GM19025 (cell line): ENCODE results near the gene SH3GL3.

Source experiments
- ATAC-seq: cut with Tn5 transposase; IDR thresholded peaks from one replicate; pipeline ENCODE4 v1.9.1; 2021; ENCODE audit warnings: mild to moderate bottlenecking, low read depth, moderate library complexity; ENCODE audit not compliant: unreplicated experiment

The SH3GL3 gene, protein sequence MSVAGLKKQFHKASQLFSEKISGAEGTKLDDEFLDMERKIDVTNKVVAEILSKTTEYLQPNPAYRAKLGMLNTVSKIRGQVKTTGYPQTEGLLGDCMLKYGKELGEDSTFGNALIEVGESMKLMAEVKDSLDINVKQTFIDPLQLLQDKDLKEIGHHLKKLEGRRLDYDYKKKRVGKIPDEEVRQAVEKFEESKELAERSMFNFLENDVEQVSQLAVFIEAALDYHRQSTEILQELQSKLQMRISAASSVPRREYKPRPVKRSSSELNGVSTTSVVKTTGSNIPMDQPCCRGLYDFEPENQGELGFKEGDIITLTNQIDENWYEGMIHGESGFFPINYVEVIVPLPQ

DNA sequence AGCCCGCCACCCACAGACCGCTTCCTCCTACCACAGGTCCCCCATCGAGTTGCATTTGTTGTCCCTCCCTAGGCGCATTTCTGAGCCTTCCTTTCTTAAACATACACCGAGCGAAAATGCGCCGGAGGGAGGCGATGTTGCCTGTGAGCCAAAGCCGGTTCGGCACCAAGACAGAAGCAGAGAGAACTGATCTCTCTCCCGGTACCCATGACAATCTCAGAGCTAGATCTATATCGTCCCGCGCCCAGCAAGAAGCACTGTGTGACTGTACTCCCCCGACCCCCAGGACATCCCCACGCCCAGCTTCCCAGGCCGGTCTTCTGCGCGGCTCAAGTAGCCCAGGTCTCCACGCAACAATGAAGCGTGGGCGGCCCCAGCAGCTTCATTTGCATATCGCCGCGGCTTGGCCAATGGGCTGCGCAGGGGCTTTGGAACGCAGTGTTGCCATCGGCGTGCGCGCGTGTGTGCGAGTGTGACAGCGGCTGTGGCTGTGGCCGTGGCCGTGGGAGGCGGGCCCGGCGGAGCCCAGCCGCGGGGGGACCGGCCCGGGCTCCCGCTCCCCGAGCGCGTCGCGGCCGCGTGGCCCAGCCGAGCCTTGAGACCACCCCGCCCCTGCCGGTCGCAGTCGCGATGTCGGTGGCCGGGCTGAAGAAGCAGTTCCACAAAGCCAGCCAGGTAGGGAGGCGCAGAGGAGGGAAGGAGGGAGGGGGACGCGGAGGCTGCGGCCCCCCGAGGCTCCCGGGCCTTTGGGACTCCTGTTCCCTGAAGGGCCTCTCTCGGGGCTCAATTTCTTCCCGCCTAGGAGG, at the start of gene SH3GL3:
Gene SH3GL3, plus strand, starts transcription at position 438 of the 806 bp plus-strand sequence. Its CDS starts 193 bp downstream, at position 631.
- no peak for ATAC-seq

DNA sequence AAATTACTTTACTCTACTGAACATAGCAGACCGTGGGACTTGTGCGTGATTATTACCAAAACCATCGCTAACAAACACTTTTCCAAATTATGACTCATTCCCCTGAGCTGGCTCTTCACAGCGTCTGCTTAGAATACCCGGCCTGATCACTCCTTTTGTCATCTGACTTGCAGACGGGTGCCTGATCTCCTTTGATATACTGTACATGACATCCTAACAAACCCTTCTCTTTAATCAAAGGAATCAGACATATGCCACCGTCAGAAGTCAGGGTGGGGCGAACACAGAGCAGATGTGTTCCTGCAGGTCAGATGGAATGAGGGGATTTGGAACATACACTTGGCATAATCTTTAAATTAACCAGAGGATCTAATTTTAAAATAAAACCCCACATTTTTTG, 48.5 kb upstream of the SH3GL3 start:
- no peak for ATAC-seq

DNA sequence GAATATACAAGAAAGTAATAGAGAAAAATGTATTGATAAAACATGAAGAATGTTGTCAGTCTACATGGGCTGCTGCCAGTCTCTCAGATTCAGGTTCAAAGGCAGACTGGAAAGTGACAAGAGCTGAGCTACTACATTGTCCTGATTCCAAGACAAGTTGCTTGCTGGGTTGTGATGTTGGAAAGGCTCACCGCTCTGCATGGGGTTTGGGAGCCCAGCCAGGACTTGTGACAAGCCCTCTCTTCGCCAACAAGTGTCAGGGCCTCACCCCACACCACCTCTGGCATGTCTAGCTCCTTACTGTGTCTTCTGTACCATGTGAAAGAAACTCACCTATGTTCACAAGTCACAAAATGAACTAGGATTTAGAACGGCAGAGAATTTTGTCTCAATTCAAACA, 43.0 kb upstream of the SH3GL3 start:
- no peak for ATAC-seq

DNA sequence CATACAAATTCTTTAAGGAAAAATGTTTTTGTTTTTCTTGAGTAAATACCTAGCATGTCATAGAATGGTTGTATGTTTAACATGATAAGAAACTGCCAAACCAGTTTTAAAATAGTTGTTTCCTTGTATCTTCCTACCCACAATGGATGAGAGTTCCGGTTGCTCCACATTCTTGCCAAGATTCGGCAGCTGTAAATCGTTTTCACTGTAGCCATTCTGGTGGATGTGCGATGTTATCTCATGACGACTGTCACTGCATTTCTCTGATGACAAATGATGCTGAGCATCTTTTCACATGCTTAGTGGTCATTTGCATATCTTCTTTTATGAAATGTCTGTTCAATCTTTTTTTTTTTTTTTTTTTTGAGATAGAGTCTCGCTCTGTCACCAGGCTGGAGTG, 36.6 kb upstream of the SH3GL3 start:
- ATAC-seq = no peak

DNA sequence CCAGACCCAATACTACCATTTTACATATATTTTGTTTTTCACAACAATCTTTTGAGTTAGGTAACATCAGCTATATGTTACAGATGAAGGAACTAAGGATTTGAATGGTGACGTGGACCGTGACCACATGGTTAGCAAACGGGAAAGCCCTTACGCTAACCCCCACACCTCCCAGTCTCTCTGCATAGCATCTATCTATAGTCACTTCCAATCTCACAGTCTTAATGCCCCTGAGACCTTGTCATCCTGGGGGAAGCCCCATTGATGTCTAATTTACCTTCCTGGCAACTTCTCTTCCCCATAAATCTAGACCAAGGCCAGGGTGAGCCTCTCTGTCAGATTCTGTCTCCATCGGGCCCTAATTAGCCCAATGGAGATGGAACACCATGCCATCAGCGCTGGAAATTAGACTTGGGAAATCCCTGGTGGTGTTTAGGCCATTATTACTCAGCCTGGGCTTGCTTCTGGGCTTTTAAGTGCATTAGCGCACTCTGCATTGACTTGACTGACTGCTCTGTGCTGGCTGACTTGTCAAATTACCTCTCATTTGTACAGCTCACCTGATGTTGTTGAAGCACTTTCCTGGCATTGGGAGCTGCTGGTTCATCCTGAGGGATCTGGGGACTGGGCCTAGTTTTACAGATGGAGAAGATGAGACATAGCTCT, 34.0 kb upstream of the SH3GL3 start:
- ATAC-seq = no peak

DNA sequence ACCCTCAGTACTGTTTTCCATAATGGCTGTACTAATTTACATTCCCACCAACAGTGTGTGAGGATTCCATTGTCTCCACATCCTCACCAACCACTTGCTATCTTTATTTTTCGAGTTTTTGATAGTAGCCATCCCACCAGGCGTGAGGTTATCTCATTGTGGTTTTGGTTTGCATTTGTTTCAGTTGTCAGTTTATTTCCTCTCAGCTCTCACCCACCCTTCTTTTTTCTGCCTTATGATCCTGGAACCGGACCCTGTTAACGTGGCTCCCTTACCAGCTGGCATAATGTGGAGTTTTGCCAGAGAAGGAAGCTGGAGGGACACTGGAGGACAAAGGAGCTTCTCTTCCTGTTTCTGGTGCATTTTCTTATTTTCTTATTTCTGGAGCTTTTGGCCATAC, 25.1 kb upstream of the SH3GL3 start:
- no peak for ATAC-seq

DNA sequence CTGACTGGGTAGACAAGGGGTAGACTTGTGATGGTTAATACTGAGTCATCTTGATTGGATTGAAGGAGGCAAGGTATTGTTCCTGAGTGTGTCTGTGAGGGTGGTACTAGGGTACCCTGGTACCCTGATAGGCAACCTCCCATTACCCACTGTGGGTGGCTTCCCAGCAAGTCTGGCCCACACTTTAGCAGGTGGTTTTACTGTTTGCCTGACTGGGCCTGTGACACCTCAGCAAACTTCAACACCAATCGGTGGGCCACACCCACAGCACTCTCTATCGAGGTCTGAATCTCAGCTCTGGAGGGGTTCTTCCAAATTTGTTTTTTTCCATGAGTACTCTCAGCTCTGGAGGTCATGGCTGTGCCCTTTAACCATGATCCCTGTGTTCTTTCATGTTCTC, 24.6 kb upstream of the SH3GL3 start:
- no peak for ATAC-seq

DNA sequence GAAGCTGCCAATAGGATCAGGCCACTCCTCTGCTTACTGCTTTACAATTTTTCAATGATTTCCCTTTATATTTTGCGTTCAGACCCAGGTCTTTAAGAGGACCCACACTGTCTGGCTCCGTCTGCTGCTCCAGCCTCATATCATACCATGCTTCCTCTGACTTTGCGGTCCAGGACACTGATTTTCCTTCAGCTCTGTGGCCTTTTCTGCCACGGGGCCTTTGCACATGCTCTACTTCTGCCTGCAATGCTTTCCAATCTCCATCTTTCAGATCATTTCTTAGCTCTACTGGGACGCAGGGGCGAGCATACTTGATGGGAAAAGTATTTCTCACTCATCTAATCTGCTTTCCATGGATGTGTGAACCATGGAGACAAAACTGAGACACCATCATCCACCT, 23.0 kb upstream of the SH3GL3 start:
- no peak for ATAC-seq

DNA sequence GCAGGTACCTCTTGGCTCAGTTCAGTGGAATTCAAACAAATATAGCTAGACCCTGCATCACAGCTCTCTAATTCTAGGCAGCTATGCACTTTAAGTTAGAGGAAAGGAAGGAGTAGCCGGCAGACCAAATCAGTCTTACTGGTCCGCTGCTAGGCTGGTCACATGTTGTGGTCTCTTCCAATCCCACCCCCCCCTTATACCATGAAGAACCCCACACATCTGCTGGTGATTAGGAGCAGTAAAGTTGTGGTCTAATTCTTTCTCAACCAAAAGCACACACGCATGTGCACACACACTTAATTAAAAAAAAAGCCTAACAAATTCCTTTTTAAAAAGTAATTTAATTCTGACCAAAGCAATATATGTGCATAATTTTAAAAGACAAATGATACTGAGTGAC, 16.7 kb upstream of the SH3GL3 start:
- ATAC-seq = no peak

DNA sequence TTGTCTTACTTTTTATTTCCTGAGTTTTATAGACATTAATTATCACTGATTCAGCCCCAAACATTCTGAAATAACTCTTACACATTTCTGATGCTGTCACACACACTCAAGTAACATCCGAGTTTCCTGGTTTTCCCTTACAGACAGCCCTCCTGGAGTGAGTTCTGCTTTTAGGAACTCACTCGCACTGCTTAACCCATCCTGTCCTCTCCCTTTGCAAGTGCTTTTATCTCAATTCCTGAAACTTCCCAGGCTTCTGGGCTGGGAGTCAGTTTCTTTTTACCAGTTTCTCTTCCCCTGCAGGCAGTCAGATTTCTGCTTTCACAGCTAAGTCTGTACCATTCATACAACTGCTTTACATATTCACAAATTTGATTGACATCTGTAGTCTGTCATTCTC, 15.6 kb upstream of the SH3GL3 start:
- no peak for ATAC-seq

DNA sequence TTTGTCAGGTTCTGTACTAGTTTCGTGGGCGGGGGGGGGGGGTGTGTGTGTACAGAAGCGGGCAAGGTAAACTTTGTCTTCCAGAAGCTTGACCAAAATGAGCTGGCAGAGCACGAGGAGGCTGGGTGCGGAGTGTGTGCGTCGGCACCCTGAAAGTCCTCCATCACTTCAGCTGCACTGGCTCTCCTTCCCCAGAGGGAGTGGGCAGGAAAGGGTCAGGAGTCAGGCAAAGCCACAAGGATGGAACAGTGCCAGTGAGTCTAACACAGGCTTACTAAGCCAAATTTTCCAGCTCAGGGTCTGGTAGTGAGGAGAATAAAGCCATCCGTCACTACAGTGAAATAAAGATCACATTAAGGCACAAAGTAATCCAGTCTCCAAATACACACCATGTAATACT, 11.9 kb upstream of the SH3GL3 start:
- no peak for ATAC-seq

DNA sequence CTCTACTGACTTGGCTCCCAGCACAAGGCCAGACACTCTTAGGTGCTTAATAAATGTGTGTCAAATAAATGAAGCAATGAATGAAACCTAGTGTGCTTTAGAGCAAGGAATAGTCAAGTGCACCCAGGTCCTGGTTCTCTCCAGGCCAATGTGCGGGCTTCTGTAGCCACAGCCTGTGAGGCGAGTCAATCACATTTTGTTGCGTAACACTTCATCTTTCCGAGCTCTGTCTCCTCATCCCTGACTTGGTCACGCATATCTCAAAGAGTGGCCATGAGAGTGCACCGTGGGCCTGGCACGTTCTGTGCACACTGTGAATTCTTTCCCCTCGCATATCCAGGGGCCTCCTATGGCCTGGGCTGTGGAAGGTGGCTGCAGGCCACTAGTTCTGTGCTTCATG, 11.4 kb upstream of the SH3GL3 start:
- ATAC-seq = no peak

DNA sequence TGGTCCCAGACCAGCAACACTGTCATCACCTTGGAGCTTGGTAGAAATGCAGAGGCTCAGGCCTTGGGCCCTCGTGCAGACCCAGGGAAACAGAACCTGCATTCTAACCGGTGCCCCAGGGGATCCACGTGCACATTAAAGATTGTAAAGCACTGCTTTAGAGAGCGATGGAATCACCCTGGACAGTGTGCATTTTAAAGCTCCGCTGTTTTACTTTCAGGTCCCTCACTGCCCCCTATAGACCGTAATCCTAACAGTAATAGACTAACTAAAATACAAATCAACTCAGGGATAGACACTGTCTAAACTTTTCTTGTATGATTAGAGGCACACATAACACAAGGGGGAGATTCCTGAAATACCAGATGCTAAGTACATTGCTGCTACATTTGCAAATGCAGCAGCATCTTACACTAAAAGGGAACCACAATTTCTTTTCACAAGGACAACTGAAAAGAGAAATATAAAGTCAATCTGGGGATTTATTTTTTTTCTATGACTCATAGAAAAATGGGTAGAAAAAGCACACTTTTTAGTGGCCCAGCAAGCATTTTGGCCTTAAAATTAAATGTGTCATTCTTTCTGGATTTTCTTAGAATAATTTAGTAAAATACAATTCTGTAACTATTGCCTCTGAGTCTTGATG, 10.5 kb upstream of the SH3GL3 start:
- ATAC-seq = no peak

DNA sequence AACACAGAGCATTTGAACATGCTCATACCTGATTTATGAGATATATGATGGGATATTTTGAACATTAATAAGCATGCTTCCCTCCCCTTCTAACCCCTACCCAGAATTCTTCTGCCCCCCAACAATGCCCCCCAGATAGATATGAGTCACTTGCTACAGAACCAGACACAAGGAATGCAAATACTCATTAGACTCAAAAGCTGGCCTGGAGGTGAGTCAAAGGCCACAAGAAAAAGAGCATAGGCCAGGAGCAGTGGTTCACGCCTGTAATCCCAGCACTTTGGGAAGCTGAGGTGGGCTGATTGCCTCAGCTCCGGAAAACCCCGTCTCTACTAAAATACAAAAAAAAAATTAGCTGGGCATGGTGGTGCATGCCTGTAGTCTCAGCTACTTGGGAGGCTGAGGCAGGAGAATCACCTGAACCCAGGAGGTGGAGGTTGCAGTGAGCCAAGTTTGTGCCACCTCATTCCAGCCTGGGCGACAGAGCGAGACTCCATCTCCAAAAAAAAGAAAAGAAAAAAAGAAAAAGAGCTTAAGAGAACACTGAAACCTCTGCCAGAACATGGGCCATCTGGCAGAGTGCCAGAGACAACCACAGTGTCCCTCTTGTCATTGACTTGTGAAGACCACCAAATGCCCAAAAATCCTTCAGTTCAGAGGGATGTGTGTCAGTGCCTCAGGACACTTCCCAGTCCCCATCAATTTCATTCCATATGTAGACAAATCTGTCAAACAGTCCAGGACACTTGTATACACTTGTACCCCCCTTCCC, 3.9 kb upstream of the SH3GL3 start:
- no peak for ATAC-seq

DNA sequence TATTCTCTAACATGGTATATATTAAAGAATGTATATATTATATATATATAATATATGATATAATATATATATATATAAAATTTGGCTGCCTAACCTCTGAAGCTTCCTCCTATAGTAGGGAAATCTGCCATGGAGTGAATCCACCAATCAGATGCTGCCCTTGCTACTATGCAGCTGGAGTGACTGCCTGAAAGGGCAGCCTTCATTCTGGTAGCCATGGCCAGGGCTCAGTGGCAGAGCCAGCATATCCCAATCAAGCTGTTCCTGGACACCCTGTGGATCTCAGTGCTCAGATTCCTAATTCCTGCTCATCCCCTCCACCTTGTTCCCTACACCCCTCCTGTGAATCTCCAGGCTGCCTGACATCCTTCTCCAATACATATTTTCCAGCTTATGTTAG, 2.2 kb upstream of the SH3GL3 start:
- ATAC-seq = no peak

DNA sequence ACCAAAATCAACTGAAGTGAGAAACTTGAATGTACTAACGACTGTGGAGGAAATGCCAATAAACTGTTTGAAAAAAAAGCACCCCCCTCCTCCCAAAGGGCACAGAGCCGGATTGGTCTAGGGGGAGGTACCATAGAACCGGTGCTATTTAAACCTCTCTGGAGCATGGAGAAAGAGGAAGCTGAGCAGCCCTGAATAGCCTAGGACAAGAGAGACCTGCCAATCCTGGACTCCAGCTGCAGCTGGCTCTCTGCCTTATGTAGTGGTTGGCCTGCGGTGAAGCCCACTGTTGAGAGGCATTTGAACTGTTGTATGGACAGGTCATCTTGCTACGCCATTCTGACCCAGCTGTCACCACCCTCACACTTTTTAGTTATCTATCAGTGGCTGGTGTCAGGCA, 1.5 kb upstream of the SH3GL3 start:
- no peak for ATAC-seq

DNA sequence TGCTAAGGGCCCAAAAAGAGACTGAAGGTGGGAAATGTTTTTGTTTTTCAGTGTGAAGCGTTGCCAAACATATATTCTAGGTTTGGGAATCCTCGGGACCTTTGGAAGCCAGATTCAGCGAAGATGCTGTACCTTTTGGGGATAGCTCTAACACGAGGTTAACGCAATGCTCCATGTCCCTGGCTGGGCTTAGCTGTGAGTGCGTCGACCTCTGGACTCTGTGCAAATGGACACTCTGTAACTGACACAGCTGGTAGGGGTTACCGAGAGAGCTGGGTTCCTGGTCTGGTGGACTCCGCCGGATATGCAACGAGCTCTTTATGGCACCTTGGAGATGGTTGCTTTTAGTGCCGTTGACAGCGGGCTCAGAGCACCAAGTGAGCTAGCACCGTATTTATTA, 724 bp upstream of the SH3GL3 start:
- ATAC-seq = no peak

DNA sequence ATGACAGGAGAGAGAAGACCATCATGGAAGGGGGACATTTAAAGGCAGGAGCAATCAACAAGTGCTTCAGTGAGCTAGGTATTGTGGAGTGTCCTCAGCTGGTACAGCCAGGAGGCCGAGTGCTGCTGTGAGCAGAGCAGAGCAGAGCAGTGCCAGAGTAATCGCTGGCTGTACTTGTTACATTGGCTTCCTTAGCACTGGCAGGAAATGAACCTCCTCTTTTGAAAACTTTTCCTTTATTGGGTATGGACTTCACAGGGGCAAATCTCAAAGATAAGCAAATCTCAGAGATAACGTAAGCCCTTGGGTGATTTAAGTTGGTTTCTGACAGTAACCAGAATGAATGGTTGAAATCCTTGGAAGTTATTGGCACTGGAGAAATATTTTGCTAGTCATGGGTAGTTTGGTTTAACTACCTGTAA, 2.1 kb downstream of the SH3GL3 start:
- no peak for ATAC-seq

DNA sequence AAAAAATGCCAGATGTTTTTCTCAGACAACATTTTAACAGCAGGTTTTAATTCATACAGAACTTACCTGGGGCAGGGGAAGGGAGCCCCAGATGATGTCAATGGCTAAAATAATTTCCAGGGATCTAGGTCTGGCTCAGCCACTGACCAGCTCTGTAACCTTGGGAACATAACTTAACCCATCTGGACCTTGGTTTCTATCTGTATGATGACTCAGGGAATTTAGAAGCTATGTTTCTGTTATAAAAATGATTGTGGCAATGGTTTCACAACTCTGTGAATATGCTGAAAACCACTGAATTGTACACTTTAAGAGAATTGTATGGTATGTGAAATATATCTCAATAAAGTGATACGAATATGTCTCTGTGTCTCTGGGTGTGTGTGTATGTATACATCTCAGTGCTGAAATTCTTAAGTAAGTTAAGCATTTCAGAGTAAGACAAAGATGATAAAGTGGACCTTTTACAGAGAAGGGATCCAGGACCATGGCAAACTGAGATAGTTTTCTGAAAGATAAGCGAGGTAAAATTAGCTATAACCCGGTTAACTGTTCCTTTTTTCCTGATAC, 2.9 kb downstream of the SH3GL3 start:
- ATAC-seq = no peak

DNA sequence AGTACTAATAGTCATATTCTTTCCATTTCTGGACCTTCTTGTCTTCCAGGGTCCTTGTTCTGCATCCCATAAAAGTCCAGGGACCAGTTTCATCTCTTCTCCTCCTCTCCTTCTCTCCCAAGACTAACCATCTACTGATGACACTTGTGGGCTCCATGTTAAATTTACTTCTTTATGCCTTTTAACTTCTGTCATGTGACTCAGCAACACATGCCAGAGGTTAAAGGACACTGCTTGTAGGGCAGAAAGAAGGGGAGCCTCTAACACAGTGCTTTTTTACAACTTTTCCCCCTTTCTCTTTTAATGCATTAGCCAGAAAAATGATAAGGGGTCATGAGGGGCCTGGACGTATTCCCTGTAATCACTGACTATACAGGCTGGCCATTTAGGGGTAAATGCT, 10.0 kb downstream of the SH3GL3 start:
- ATAC-seq = no peak
